Neural cell (in vitro differentiated cells): ENCODE results near the gene BLVRA.

Experiments used
- CTCF ChIP-seq: fragments of 450-650 bp; IDR thresholded peaks from 2 replicates; pipeline ENCODE4 v1.5.1; 2014; ENCODE audit warnings: antibody characterized with exemption, mild to moderate bottlenecking, moderate library complexity; ENCODE audit not compliant: poor library complexity, severe bottlenecking
- EP300 ChIP-seq: fragments of 450-650 bp; conservative IDR thresholded peaks from 2 replicates; pipeline ENCODE4 v1.6.1; 2014; ENCODE audit warnings: antibody characterized with exemption, mild to moderate bottlenecking, moderate library complexity; ENCODE audit not compliant: poor library complexity, severe bottlenecking
- EZH2 ChIP-seq: fragments of 200-600, 300-800 bp; shearing (Covaris generic), sonication (generic); IDR thresholded peaks from 2 replicates; pipeline ENCODE4 v1.6.1; 2014; ENCODE audit warnings: antibody characterized with exemption, low read length, borderline replicate concordance, mild to moderate bottlenecking; ENCODE audit not compliant: insufficient read depth, poor library complexity, severe bottlenecking
- POLR2AphosphoS5 ChIP-seq: IDR thresholded peaks from 2 replicates; pipeline ENCODE4 v1.6.1; 2012
- RAD21 ChIP-seq: fragments of 450-650 bp; conservative IDR thresholded peaks from 2 replicates; pipeline ENCODE4 v1.6.1; 2014; ENCODE audit warnings: antibody characterized with exemption, mild to moderate bottlenecking, moderate library complexity
- SMC3 ChIP-seq: fragments of 450-650 bp; conservative IDR thresholded peaks from 2 replicates; pipeline ENCODE4 v1.6.1; 2014; ENCODE audit warnings: antibody characterized with exemption, mild to moderate bottlenecking, moderate library complexity; ENCODE audit not compliant: poor library complexity

GRCh38 chr7:43753843-43754242 is 4.6 kb upstream of the BLVRA start:
- no peak for TF ChIP-seq POLR2AphosphoS5
- no peak for TF ChIP-seq CTCF
- no peak for TF ChIP-seq RAD21
- TF ChIP-seq EP300: no peak
- no peak for TF ChIP-seq SMC3
- no peak for TF ChIP-seq EZH2
